NOMO-1 treated with DMSO at 0.1 percent for 48 hours (cell line): ENCODE measurements around the gene ANKMY1.
A peak's percentile ranks its signal among the peaks of the same experiment; 100 is the strongest.

ENCODE experiments used
- DNase-seq: peaks from one replicate; lab custom pipeline; 2025; ENCODE audit not compliant: unreplicated experiment; lab: John Stamatoyannopoulos, UW

Gene ANKMY1

GRCh38 chr2:240450532-240451107, 107.2 kb downstream of the ANKMY1 start:
- DNase-seq, result no peak

DNA sequence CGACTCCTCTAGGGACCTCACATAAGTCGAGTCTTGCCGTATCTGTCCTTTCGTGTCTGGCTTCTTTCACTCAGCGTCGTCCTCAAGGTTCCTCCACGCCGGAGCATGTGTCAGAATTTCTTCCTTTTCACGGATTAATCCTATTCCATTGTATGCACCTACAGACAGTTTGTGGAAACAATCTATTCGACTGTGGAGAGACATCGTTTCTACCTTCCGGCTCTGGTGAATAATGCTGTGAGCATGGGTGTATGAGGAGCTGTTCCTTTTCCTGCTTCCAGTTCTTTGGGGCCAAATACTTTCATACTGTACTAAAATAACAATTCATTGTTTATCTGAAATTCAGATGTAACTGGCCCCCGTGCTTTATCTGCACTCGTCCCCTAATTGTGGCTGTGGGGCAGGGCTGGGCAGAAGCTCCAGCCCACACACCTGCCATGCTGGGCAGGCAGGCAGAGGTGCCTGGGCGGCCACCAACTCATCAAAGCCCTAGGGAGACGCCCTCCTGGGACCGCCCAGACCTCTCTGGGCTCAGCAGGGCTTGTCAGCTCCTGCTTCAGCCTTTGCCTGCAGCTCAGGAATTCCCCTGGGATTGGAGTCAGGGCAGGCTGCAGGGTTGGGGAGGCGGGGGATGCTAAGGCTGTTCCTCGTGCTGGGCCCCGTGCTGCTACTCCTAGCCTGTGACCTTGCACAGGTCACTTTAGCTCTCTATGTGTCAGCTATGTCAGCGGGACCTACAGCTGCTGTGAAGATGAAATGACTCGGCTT, 107.8 kb downstream of the ANKMY1 start:
- DNase-seq, result no peak

DNA sequence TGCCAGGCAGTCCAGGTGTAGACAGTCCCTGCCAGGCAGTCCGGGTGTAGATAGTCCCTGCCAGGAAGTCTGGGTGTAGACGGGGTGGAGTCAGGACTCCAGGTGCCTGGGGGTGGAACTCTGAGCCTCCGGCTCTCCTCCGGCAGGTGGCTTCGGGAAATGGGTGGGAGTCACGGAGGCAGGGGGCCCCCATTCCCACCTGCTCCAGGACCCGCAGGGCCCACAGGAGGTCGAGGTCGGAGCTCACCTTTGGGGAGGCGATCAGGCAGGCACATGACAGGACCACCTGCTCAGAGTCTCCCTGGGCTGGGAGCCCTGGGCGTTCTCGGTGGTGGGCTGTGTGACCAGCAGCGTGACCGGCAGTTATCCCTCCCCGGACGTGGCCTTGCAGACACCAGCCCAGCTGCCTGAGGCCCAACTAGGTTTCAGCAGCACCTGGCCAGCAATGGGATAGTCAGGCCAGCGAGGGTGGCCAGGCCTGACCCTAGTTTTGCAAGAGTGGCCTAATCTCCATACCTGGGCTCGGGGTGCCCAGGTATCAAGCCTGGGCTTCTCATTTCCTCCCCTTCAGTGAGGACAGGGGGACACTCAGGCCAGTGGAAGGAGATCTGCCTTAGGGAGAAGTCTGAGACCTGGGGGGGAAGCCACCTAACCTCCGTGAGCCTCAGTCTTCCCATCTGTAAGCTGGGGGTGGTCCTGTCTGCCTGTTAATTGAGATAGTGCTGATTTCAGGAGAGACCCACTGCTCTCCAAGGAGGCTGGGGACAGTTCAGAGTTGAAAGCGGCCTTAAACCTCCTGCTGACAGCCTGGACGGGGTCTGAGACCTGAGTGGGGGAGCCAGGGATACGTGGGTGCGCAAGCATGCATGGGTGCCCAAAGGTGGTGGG, 109.2 kb downstream of the ANKMY1 start:
- no peak for DNase-seq

- DNase-seq, result no peak
These were observed 109.9 kb downstream of the ANKMY1 start for GRCh38 chr2:240447934-240448333.

GRCh38 chr2:240447331-240447730, 110.5 kb downstream of the ANKMY1 start:
- DNase-seq, result no peak

GRCh38 chr2:240446664-240447175, 111.1 kb downstream of the ANKMY1 start:
- no peak for DNase-seq

DNA sequence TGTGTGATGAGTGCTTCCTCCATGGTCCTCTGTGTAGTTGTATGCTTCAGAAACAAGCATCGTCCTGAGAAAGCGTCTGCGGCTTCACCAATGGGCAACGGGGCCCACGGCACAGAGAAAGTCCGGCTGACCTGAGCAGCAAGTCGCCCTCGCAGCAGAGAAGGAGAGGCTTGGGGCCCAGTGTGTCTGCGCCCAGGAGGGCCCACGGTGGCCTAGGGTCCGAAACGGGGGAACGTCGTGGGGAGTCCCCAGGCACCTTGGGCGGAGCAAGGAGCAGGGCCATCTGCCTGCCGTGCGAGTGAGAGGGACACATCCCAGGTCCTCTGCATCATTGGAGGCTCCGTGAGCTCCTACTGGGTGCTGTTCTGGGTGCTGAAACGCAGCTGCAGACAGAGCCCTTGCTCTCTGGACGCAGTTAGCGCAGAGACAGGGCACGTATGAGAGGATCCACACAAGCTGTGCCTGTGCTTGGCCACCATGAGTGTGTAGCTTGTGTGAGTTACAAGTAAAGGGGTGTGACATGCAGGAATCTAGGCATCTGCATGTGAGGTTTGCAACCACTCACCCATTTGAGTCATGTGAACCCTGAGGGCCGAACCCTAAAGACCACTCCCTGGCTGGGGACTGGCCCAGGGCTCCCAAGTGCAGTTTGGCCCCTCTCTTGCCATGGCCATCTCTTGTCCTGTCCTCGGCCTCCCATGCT, 111.7 kb downstream of the ANKMY1 start:
- no peak for DNase-seq

DNA sequence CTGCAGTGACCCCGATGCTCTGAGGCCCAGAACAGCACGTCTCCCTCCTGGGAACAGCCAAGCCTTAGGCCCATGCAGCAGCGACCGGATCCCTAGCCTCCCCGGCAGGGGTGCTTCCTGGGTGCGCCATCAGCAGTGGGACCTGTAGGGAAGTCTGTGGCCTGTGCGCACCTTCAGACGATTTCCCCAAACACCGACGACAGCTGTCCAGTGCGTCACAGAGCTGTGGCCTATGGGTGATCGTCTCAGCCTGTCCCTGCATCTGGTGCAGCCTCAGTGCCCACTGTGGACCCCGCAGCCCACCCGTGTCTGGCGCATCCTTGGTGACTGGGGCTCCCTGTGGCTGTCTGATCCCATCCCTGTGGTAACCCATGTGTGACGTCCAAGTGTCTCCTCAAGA, 113.3 kb downstream of the ANKMY1 start:
- DNase-seq, result no peak

GRCh38 chr2:240443891-240444301, 113.9 kb downstream of the ANKMY1 start:
- DNase-seq, result no peak

DNA sequence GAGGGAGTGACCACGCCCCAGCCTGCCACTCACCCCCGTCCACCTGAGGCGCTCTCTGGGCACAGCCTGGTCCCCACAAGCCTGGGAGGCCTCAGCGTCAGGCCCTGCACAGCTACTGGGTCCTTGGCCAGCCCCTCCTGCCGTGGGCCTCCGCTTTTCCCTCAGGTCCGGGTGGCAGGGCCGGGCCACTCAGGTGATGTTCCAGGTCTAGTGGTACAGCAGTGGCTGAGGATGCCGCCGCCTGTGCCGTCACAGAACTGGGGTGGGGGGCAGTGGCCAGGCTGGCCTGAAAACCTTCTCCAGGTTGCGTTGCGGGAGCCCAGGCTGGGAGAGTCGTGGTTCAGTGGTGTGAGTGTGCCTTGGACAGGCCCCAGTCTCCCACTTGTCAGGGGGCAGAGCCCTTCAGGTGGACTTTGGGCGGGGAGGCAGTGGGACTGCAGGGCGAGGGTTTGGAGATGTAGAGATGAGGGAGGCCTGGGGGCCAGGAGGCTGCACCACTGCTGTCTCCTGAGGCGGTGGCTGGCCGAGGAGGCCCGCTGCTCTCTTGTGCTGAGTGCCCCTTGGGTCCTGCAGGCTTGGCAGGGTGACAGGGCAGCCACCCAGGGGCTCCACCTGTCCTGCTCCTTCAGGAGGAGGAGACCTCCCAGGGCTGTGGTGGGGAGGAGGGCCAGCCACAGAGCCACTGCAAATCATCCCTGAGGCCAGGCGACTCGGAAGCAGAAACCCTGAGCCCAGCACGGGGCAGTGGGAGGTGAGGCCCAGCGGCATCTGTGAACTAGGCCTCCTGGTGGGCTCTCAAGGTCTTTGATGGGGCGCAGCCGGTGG, 114.7 kb downstream of the ANKMY1 start:
- DNase-seq, result no peak

- no peak for DNase-seq
These were observed 115.8 kb downstream of the ANKMY1 start for GRCh38 chr2:240441993-240442411.

DNA sequence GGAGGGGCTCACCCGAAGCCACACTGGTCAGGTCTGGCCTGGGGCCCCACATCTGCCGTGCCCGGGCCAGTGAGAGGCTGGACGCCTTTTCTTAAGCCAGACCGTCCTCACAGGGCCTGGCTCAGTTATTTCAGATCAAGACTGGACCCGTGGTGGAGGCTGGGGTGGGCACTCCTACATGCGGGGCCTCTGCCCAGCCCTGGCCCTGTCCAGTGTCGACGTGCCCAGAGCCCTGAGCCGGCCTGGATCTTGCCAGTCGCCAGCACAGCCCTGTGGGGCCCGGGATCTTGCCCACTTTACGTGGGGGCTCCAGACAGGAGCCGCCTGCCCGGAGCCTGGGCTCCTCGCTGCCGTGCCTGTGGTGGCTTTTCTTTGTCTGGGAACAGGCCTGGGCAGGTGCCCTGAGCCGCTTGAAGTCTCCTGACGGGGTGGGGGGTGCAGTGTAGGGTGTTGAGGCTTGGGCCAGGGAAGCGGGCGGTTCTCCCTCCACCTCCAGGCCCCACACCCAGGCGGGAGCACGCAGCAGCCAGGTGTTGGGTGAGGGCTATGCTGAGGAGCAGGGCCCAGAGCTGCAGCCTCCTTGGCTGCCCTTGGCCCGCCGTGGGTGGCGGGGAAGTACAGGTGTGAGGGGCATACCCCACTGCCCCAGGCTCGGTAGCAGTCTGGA, 116.3 kb downstream of the ANKMY1 start:
- no peak for DNase-seq

DNA sequence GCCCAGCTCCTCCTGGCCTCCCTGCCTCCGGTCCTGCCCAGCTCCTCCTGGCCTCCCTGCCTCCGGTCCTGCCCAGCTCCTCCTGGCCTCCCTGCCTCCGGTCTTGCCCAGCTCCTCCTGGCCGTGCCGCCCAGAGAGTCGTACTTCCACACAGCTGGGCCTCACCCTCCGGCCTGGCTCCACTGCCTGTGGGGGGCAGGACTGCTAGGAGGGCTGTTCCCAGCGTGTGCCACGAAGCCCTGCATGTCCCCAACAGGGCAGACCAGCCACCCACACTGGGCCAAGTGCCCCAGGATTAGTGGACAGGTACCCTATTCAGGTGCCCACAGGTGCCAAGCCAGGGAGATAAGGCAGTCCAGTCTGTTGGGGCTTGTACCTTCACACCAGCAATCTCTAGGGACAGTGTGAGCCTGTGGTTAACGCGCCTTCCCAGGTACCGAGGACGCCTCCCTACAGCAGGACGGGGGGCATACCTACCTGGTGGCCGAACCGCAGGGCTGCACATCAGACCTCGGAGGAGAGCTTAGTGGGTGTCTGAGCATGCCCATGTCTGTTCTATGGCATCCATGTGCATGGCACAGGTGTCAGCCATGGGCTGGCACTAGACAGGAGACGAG, 117.0 kb downstream of the ANKMY1 start:
- DNase-seq, result no peak

DNA sequence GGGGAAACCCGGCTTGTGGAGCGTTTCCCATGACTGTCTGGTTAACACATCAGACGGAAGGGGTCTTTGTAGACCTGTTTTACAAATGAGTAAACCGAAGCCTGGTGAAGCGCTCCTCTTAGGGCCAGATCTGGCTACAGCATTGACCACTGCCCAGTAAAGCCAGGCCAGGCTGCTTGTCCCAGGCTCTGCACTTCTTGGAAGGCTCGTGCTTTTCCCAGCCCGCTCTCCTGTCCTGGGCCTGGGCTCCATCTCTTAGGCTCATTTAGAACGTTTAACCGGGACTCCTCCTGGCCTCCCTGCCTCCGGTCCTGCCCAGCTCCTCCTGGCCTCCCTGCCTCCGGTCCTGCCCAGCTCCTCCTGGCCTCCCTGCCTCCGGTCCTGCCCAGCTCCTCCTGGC, 117.5 kb downstream of the ANKMY1 start:
- no peak for DNase-seq

GRCh38 chr2:240439698-240440151, 118.1 kb downstream of the ANKMY1 start:
- no peak for DNase-seq

- no peak for DNase-seq
These were observed 118.7 kb downstream of the ANKMY1 start for GRCh38 chr2:240438810-240439697.

GRCh38 chr2:240437861-240438809, 119.7 kb downstream of the ANKMY1 start:
- DNase-seq, result peak; percentile 26
